K562 (cell line): ENCODE data around the gene ZNF45. TPM values are rescaled to one million over a fixed set of nuclear protein-coding genes. Genes with fewer than 3 reads are reported as not detected.
A peak's percentile ranks its signal among the peaks of the same experiment; 100 is the strongest.

ENCODE experiments used
- ATAC-seq: fragments of 200-7000 bp; cut with Tn5 transposase; 3 replicates; pipeline ENCODE4 v1.9.1; 2020; ENCODE audit warnings: moderate library complexity
- BruUV-seq: library from RNA; stranded (reverse); fragments of 400-500 nt; replicated peaks from 2 replicates; lab custom pipeline; 2021; lab: Mats Ljungman, UMichigan
- CTCF ChIA-PET: fragments of 300-600 bp; formaldehyde crosslinking; extraction: SDS; loops from one replicate; lab custom pipeline; 2021; ENCODE audit warnings: low intra/inter-chr PET ratio; lab: Yijun Ruan, JAX
- POLR2A ChIA-PET: fragments of 300-600, 350-650 bp; sonication (Branson Sonifier 250); formaldehyde crosslinking; extraction: SDS; loops from one replicate; lab custom pipeline; 2021; ENCODE audit warnings: antibody characterized with exemption, inconsistent platforms; lab: Yijun Ruan, JAX
- DNase-seq, 4 experiments: peaks; one replicate each; pipeline versions ENCODE4 v3.0.0 to v3.0.0-alpha.2; 2011 to 2018; ENCODE audit warnings: low spot score in 3 of 4, mixed read lengths in 3 of 4; ENCODE audit errors: extremely low read depth in 1 of 4
- FAIRE-seq: peaks from 2 replicates; lab custom pipeline; 2011; peaks lifted over from hg19 to GRCh38; lab: Jason Lieb, UNC
- H2AFZ ChIP-seq: 2 replicates; pipeline ENCODE4 v1.6.0; 2011; ENCODE audit warnings: low read depth, low read length, control low read depth, inconsistent platforms
- H3K27ac ChIP-seq: fragments of 200-600 bp; 3 replicates; pipeline ENCODE4 v1.8.0; 2011; ENCODE audit warnings: low read depth, mild to moderate bottlenecking, control low read depth, inconsistent platforms, low read length, moderate library complexity, mixed read lengths; ENCODE audit errors: extremely low read depth
- H3K27me3 ChIP-seq, 2 experiments: fragments of 300-600 bp in 1 of 2; 2 replicates in 1 of 2; 3 replicates in 1 of 2; pipeline versions ENCODE4 v1.6.0 to v1.8.0; 2011; ENCODE audit warnings: inconsistent platforms in 2 of 2, low read length in 2 of 2, mild to moderate bottlenecking in 1 of 2, mixed read lengths in 1 of 2, moderate library complexity in 1 of 2; ENCODE audit not compliant: control insufficient read depth in 2 of 2, insufficient read depth in 2 of 2
- H3K36me3 ChIP-seq: fragments of 300-600 bp; 3 replicates; pipeline ENCODE4 v1.8.0; 2011; ENCODE audit warnings: mild to moderate bottlenecking, low read length, inconsistent platforms; ENCODE audit not compliant: control insufficient read depth, insufficient read depth
- H3K4me1 ChIP-seq, 2 experiments: fragments of 200-600 bp in 1 of 2; replicated peaks in 1 of 2; 2 replicates in 1 of 2; 3 replicates in 1 of 2; pipeline versions ENCODE4 v1.5.1 to v1.8.0; 2011; ENCODE audit warnings: inconsistent platforms in 2 of 2, low read length in 2 of 2, mild to moderate bottlenecking in 1 of 2, mixed read lengths in 1 of 2, moderate library complexity in 1 of 2; ENCODE audit not compliant: control insufficient read depth in 2 of 2, insufficient read depth in 2 of 2
- H3K4me2 ChIP-seq: 2 replicates; pipeline ENCODE4 v1.6.1; 2011; ENCODE audit warnings: low read length, control low read depth, inconsistent platforms, mixed read lengths; ENCODE audit not compliant: insufficient read depth
- H3K4me3 ChIP-seq: fragments of 200-600 bp; sonication (generic), shearing (Covaris generic); 2 replicates; pipeline ENCODE4 v1.5.1; 2016; ENCODE audit warnings: control low read depth, inconsistent platforms
- H3K79me2 ChIP-seq: fragments of 200-600 bp; 3 replicates; pipeline ENCODE4 v1.8.0; 2011; ENCODE audit warnings: low read length, inconsistent platforms; ENCODE audit not compliant: control insufficient read depth, insufficient read depth
- H3K9ac ChIP-seq, 2 experiments: 2 replicates each; pipeline versions ENCODE4 v1.6.0 to v1.6.1; 2011; ENCODE audit warnings: low read depth in 2 of 2, low read length in 2 of 2, control low read depth in 1 of 2, inconsistent platforms in 1 of 2, mild to moderate bottlenecking in 1 of 2, mixed read lengths in 1 of 2; ENCODE audit not compliant: insufficient read depth in 1 of 2
- H3K9me1 ChIP-seq: one replicate; pipeline ENCODE4 v1.6.0; 2011; ENCODE audit warnings: inconsistent platforms, mild to moderate bottlenecking, low read length, moderate library complexity; ENCODE audit not compliant: control insufficient read depth, insufficient read depth
- H3K9me3 ChIP-seq: replicated peaks from 2 replicates; pipeline ENCODE4 v1.5.1; 2011; ENCODE audit warnings: low read depth, low read length, inconsistent platforms; ENCODE audit not compliant: control insufficient read depth, insufficient read depth
- H4K20me1 ChIP-seq: replicated peaks from 2 replicates; pipeline ENCODE4 v1.6.1; 2011; ENCODE audit warnings: low read length, inconsistent platforms, mixed read lengths; ENCODE audit not compliant: control insufficient read depth, insufficient read depth
- BRD4 ChIP-seq: fragments of 200-600 bp; sonication (generic); IDR thresholded peaks from 2 replicates; pipeline ENCODE4 v1.6.1; 2017; ENCODE audit warnings: inconsistent platforms
- CEBPB ChIP-seq: fragments of 450-650 bp; IDR thresholded peaks from 2 replicates; pipeline ENCODE4 v1.6.1; 2016; ENCODE audit warnings: missing genetic modification characterization, missing compliant biosample characterization
- ELF4 ChIP-seq: fragments of 450-650 bp; formaldehyde crosslinking; IDR thresholded peaks from 2 replicates; pipeline ENCODE4 v1.4.0; 2022; ENCODE audit warnings: missing genetic modification characterization
- HDAC2 ChIP-seq: fragments of 450-650 bp; IDR thresholded peaks from 2 replicates; pipeline ENCODE4 v1.6.1; 2016; ENCODE audit warnings: mild to moderate bottlenecking
- HNRNPH1 ChIP-seq: fragments of 200-400 bp; formaldehyde crosslinking; optimal IDR thresholded peaks from 2 replicates; pipeline ENCODE3; 2017; ENCODE audit warnings: low read depth, mild to moderate bottlenecking, low read length, moderate library complexity
- ILK ChIP-seq: fragments of 450-650 bp; IDR thresholded peaks from 2 replicates; pipeline ENCODE4 v1.6.1; 2016; ENCODE audit warnings: missing genetic modification characterization, low read depth, mild to moderate bottlenecking, missing compliant biosample characterization, moderate library complexity, borderline replicate concordance
- LCOR ChIP-seq: sonication (generic); formaldehyde crosslinking; IDR thresholded peaks from 2 replicates; pipeline ENCODE4 v1.8.0; 2022; ENCODE audit warnings: mild to moderate bottlenecking, missing genetic modification reagents
- MEF2A ChIP-seq: IDR thresholded peaks from 2 replicates; pipeline ENCODE4 v1.6.1; 2011; ENCODE audit warnings: low read depth, mild to moderate bottlenecking, low read length, moderate library complexity; ENCODE audit not compliant: control insufficient read depth
- PTBP1 ChIP-seq: fragments of 200-400 bp; formaldehyde crosslinking; IDR thresholded peaks from 2 replicates; pipeline ENCODE4 v1.6.1; 2017; ENCODE audit warnings: low read depth, low read length
- PYGO2 ChIP-seq: fragments of 450-650 bp; IDR thresholded peaks from 2 replicates; pipeline ENCODE4 v1.6.1; 2016; ENCODE audit warnings: mild to moderate bottlenecking, missing genetic modification characterization, moderate library complexity, missing compliant biosample characterization
- RBFOX2 ChIP-seq: fragments of 200-400 bp; formaldehyde crosslinking; IDR thresholded peaks from 2 replicates; pipeline ENCODE4 v1.6.1; 2017; ENCODE audit warnings: low read depth, mild to moderate bottlenecking, low read length, moderate library complexity
- TCF7 ChIP-seq: sonication (generic); IDR thresholded peaks from 2 replicates; pipeline ENCODE4 v1.6.1; 2016; ENCODE audit warnings: antibody characterized with exemption, borderline replicate concordance
- TFAM ChIP-seq: fragments of 250-450 bp; sonication (Bioruptor Pico); conservative IDR thresholded peaks from 2 replicates; pipeline ENCODE4 v1.5.0; 2021; ENCODE audit warnings: mild to moderate bottlenecking, moderate library complexity
- WGBS: fragments of 100-300 bp; shearing (Covaris generic); methylation state at CpG from one replicate; pipeline ENCODE4 v1.1.6; 2016; ENCODE audit warnings: low coverage, mixed read lengths; ENCODE audit not compliant: insufficient coverage; ENCODE audit errors: missing lambda C conversion rate; 5-methylcytosine and 5-hydroxymethylcytosine counted together
- in situ Hi-C: fragments of 300-500 bp; cut with MboI; formaldehyde crosslinking; loops from 4 replicates; pipeline ENCODE4 v1.15.0; 2018; ENCODE audit warnings: inconsistent platforms, mixed read lengths
- intact Hi-C: fragments of 100-400 bp; cut with micrococcal nuclease; formaldehyde crosslinking; loops from 2 replicates; pipeline ENCODE4 v1.14.2; 2022
- polyA plus RNA-seq, 8 experiments: library from polyadenylated mRNA; depleted of rRNA in 4 of 8; stranded (reverse) in 5 of 8; unstranded in 3 of 8; fragments of >200 nt; fragmentation: Nextera tagmentation in 2 of 8; fragmentation: Illumina TruSeq in 1 of 8; extraction: Ambion mirVana in 2 of 8; extraction: Trizol in 1 of 8; gene quantifications; 2 replicates each; pipeline versions ENCODE4 v1.2.1 to v1.2.3, GENCODE V29; 2011 to 2014; ENCODE audit warnings: inconsistent platforms in 1 of 8, missing spikeins in 1 of 8
- total RNA-seq, 7 experiments: library from RNA; depleted of rRNA in 6 of 7; stranded (reverse); fragments of >200 nt in 6 of 7; fragmentation: Illumina TruSeq in 2 of 7; extraction: Trizol in 2 of 7; gene quantifications; 2 replicates each; pipeline versions ENCODE4 v1.2.1 to v1.2.3, GENCODE V29; 2011 to 2021; ENCODE audit warnings: low replicate concordance in 1 of 7
- TF ChIP-seq, protein P1 (sequence below): fragments of 250-450 bp; sonication (Bioruptor Pico); IDR thresholded peaks from 2 replicates; pipeline ENCODE4 v1.5.0; 2021; ENCODE audit warnings: mild to moderate bottlenecking, moderate library complexity

Gene ZNF45
- total and polyA plus RNA-seq, 9 of the 15 experiments (the other 6 are each of a cell fraction or from before 2014, with no cell fraction given), result 2.6 to 10.6 (median 9.4) TPM

DNA sequence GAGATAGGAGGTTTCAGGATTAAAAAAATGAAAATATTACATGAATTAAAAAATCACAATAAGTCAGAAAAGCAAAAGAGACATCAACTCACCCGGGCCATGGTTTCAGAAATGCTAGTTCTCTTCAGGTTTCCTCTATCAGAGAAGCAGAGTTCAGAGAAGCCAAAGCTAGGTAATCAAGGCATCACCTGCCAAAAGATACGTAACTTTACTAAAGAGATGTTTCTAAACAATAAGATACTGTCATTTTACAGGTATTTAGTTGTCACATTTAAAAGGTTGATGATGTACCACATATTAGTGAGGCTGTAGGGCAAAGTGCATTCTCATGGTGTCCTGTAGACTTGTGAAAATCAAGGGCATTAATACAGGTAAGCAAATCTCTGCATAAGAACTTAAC lies 51.2 kb downstream of the ZNF45 start, which contains the start of gene ZNF404:
Gene ZNF404 (minus strand): TSS at position 101 of the 400 bp plus-strand sequence.
- H3K9me3 ChIP-seq, result no peaks in the 10 kb centered on the region
- H2AFZ ChIP-seq, result no peak within 1 kb of the TSS
- no peak for FAIRE-seq
- no peak within 1 kb of the TSS for H3K4me3 ChIP-seq
- no TSS peak for BruUV-seq
- no peak within 1 kb of the TSS for H3K4me2 ChIP-seq
- H3K4me1 ChIP-seq, result no peaks in the 10 kb centered on the region
- DNase-seq, result no peak
- H3K79me2 ChIP-seq, result no peaks in the 10 kb centered on the region
- CTCF ChIA-PET, result no interaction called here
- no peaks in the 10 kb centered on the region for H4K20me1 ChIP-seq
- POLR2A ChIA-PET, result no interaction called here
- no peaks in the 10 kb centered on the region for H3K27me3 ChIP-seq
- no peaks in the 10 kb centered on the region for H3K36me3 ChIP-seq
- TF ChIP-seq PYGO2 (tag), result no peak
- TF ChIP-seq MEF2A, result no peak
- H3K9me1 ChIP-seq, result no peaks in the 10 kb centered on the region
- no peak for ATAC-seq
- 0% methylated on average over 2 of the region's 2 CpGs for WGBS
- intact Hi-C loops, result no loop called here
- H3K27ac ChIP-seq, result no peak within 1 kb of the TSS
- no peak within 1 kb of the TSS for H3K9ac ChIP-seq
- in situ Hi-C loops, result no loop called here

DNA sequence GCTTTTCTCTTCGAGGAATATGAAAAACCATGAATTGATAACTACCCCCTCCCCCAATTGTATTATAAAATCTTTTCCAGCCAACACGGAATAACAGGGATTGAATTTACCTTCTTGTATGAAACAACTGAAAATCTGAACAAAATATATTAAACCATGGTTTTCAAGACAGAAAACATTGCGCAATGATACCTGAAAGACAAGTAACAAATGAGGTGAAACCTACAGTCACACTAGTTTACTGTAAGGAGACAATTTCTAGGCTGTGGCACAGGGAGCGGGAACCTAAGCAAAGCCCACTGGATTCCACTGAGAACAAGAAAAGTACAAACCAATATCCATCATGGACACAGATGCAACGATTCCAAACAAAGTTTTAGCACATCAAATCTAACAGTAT lies 54.6 kb downstream of the ZNF45 start:
- in situ Hi-C loops, result no loop called here
- Histone ChIP-seq H3K4me2 (no peak overlapping the region), H3K36me3 (no peaks in the 10 kb centered on the region), H3K4me1 (no peaks in the 10 kb centered on the region), H3K79me2 (no peaks in the 10 kb centered on the region), H3K9me3 (no peaks in the 10 kb centered on the region; the same call in 1 of the 2 replicates), H3K9ac (no peak overlapping the region), H2AFZ (no peak overlapping the region), H4K20me1 (no peaks in the 10 kb centered on the region), H3K4me3 (no peak overlapping the region), H3K9me1 (no peaks in the 10 kb centered on the region), H3K27ac (no peak overlapping the region), H3K27me3 (no peaks in the 10 kb centered on the region)
- intact Hi-C loops, result no loop called here
- ATAC-seq (no peak), FAIRE-seq (peak; percentile 15), DNase-seq (no peak)
- ChIA-PET CTCF (no interaction called here), POLR2A (no interaction called here)
- WGBS, result 2% methylated on average over 5 of the region's 5 CpGs
- no TSS peak for BruUV-seq
- TF ChIP-seq LCOR (CRISPR knock-in tag) (no peak), PYGO2 (tag) (no peak), ILK (tag) (no peak), TFAM (CRISPR knock-in tag) (no peak), ELF4 (no peak), BRD4 (no peak), HDAC2 (no peak), TCF7 (no peak), PTBP1 (no peak), HNRNPH1 (no peak), CEBPB (peak; percentile 78), RBFOX2 (no peak)
- TF ChIP-seq, protein P1, sequence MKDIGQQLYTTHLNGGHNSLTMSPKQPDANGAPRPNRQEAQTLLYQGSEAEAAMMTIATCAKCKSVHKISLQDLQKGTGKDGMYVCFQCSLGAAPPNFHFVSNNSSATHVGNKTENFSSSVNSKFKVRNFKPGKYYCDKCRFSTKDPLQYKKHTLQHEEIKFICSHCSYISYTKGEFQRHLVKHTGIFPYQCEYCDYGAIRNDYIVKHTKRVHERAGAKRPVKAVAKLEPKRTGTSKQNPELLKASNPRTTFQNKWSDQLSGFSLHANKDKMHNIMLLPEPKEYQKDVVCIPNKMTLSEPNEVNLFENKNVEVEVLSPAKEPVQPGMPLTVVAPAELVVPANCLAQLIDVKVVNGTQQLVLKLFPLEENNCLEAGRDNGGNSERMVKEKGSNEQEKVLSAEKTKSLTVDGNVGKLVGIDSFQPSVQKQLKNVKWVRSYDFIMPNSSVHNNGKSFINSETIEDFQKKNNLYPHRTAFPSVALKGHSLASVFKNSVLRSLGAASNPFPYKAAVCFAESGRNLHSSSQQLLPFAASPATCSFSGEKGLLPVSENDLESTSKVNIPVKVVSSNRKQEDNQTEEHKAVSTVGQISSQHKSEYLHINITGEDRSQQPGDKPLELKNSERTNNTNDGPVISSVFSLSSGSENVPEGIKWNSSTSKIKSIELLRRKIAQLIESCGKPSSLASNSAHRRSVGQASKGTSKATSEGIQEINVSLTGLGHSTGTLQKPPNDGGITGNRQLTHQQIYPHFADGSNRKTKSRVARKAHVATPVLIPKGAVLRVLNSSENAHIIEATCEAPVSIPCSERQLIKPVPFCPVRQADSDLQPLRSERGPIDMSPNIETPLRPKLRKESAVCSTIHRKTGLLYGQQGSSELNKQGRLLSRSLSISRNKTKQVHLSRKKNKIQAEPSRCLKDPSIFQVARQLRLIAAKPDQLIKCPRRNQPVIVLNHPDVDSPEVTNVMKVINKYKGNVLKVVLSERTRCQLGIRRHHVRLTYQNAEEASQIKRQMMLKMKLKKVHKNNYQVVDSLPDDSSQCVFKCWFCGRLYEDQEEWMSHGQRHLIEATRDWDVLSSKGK (CRISPR knock-in tag), result no peak
